ENCODE measurements around the gene FOXO1.
A peak's percentile ranks its signal among the peaks of the same experiment; 100 is the strongest.

FOXO1 gene

DNA sequence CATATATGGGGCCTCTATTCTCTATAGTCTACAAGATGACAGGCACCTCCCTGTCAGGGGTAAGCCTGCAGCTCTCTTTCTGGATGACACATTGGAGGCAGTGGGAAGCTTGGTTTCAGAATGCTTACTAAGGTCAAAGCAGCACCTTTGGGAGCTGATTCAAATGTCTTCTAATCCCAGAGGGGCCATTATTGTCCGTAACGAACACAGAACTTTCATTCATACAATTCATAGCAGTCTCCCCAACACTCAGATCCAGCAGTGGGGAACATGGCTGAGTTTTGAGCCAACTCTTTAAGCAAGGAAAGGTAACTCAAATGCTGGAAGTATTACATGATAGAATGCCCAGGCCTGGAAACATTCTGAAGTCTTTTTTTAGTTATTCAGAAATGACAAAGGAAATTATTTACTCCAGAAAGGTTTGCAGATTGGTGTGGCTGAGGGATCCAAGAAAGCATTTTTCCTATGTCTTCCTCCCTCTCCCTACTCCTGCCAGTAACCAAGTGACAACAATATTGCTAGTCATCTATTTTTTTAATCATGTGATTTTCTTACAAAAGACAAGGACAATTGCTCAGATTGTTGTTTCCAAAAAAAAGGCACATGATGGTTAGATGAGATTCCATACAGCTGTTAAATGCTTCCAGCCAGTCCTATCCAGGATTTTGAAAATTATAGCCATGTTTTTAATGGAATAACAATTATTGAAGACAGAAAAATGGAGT is 118.7 kb downstream of the FOXO1 start:
- DNase-seq (ENCODE audit: low read depth in 3 of 3) = no peak

DNA sequence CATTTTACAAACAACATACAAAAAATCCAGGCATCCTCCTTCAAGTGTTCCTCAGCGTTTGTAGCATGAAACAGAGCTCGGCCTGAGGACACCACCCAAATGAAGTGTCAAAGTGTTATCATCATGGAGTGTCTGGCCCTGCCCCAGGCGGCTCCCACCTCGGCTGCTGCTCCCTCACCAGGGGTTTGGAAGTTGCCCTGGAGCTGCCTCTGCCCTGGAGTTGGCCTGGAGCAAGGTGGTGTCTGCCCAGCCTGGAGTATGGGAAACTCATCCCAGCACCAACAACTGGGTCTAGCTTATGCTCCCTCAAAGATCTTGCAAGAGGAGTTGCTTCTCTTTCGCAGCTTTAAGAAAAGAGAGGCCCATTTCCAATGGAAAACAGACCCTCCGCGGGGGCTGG is 120.4 kb downstream of the FOXO1 start:
- DNase-seq (ENCODE audit: low read depth in 3 of 3) = no peak

DNA sequence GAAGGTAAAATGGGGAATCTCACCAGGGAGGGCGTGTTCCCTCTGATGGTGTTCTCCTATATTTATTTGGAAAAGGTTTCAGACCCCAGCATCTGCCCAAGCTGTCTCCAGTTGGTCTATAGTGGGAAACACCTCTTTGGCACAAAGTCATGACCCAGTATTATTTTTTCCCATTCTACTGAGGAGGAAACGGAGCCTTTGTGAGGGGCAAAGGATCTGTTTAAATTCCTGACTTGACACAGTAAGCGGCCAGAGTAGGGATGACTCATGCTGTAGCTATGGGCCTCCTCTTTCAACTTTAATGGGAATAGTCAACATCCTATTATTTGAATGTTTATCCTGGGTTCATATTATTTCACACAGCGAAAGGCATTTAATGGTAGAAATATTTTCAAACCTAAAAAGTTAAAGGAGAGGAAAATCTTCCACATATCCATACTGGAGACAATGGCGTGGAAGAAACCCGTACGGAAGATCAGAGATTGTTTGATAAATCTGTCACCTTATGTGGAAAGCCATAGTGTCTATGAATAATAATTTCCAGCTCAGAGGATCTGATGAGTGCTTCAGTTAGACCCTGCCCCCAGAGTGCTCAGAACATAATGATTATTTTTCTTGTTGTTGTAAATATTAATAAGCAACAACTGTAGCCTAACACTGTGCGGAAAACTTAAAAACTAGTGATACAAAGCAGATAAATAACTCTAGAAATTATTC is 126.0 kb downstream of the FOXO1 start:
- DNase-seq (ENCODE audit: low read depth in 3 of 3) = no peak

DNA sequence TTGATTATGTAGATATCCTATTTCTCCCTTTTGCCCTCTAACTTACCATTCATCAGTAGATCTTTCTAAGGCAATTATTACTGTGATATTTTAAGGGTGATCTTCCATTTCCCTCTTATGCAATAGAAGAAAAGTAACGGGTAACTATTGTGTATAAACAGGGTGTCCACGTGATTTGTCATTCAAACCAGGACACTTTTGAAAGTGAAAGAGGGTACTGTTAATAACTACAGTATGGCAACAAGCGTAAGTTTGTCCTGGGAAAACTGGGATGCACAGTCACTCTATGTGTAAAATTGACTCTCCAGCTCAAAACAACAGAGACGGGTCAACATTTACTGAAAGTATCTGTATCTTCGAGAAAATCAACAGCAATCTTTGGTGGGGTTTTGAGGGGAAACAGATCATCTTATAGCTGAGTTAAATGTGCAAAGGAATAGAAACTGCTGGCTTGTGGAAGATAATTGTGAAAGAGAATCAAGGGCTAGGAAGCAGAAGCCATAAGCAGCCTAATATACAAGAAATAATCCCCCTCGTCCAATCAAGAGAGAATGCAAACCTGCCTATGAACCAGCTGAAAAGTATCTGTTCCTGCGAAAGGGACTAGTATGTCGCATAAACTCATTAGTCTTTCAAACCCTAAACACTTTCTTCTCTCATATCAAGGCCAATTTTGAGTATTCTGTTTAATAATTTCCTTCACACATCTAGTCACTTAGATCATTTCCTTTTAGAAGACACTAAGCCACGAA is 126.7 kb downstream of the FOXO1 start:
- DNase-seq (ENCODE audit: low read depth in 3 of 3) = no peak

DNA sequence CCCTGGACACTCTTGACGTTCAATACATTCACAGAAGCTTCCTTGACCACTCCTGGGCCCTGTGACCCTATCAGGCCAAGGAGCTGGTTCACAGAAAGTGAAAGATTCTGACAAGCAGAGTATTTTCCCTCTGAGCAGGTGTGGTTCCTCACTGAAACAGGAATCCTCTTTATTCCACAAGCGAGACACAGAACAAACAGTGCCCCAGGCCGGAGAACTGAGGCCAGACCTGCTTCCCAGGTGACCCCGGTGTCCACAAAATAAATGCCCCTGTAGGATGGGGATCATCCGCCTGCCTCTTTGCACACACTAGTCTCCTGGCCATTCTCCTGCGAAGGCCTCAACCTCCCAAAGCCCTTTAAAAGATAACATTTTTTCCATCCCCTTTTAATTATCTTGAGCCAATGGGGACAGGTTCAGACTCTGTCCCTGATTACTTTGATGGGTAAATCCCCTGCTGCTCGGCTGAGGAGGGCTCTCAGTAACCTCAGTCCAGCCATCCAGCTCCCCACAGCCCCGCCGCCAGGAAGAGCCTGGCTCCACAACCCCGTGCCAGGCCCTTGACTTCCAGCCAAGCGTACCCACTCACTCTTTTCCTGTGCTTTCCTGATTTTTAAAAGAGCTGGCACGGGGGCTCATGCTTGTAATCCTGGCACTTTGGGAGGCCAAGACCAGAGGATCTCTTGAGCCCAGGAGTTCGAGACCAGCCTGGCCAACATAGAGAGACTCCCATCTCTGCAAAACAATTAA is 129.1 kb downstream of the FOXO1 start:
- DNase-seq (ENCODE audit: low read depth in 3 of 3) = no peak

DNA sequence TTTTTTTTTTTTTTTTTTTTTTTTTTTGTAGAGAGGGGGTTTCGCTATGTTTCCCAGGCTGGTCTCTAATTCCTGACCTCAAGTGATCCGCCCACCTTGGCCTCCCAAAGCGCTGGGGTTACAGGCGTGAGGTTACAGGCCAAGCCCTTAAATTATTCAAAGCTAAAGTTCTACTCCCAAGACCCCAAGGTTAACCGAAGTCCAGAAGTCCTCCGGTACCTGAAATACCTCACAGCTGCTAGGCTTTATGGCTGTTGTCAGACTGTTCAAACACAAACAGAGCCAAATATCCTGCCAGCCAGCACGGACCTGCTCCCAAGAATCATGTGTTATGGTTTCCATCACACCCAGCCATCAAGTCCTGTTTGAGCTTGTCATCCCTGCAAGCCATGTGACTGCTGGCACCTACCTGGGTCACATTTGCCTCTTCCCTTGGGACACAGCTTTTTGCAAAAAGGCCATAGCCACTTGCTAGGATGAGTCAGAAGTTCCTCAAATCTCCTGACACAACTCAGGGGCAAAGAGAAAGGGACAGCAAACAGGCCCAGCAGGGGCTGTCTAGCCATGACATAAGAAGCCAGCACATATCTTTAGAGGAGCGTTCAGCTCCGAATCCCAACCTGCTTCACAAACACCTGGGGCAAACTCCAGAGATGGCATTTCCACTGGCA is 129.9 kb downstream of the FOXO1 start:
- DNase-seq (ENCODE audit: low read depth in 3 of 3) = no peak

DNA sequence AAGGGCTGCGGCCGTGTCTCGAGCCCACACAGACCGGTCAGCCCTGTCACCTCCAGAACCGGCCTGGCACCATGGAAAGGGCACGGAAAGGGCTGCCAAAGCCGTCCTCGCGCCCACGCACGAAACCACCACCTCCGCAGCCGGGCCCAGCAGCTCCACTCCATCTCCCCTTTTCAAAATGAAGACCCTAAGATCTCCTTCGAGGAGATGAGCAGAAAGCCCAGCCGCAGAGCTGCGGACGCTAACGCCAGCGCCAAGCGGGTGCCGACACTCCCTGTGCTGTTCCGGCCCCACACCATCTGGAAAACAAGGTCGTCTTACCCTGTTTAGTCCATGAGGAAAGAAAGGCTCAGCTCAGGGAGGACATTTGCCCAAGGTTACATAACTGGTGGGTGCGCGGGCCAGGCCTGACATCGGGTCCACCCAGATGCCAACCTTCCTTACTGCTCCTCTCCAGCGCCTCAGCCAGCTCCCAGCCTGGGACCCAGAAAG is 131.1 kb downstream of the FOXO1 start:
- no peak for DNase-seq (ENCODE audit: low read depth in 3 of 3)

DNA sequence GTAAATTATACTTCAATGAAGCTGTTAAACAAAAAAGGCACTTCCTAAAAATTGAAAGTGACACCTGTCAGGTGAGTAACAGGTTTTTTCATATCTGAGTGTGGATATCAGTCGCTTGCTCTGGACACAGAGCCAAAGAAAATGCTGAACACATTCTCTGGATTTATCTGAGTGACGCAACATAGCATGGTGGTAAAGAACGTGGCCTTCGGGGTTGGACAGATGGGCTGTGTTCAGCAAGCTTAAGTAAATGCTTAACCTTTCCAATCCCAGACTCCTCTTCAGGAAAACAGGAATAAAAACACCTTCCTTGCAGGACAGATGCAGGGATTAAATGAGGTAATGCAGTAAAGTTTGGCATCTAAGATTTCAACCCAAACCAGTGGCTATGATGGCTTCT is 132.0 kb downstream of the FOXO1 start:
- DNase-seq (ENCODE audit: low read depth in 3 of 3) = no peak

DNA sequence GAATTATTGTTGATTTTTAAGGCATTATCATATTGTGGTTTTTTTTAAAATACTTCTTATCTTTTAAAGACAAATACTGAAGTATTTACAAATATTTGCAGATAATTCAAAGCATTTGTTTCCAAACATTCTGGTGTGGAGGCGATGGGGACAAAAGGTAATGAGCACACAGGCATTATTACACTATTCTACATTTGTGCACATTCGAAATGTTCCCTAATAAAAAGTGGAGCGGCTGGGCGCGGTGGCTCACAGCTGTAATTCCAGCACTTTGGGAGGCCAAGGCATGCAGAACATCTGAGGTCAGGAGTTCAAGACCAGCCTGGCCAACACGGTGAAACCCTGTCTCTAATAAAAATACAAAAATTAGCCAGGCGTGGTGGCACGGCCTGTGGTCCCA is 133.4 kb downstream of the FOXO1 start:
- DNase-seq (ENCODE audit: low read depth in 3 of 3) = no peak

DNA sequence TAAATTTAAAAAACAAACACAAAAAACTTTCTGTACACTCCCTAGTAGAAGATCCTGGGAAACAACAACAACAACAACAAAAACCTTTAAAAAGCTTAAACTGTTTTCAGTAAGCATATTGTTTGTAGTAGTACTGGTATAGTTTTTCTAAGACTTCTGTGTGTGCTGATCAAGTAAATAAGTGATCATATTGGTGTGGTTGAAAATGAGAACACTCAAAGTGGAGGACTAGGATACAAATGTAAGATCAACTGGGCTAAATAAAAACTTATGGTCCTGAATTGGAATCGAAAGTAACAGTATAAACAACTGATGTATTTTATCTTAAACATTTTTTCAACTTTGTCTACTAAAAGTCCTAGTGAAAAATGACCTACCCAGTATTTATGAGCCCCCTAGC is 135.5 kb downstream of the FOXO1 start:
- no peak for DNase-seq (ENCODE audit: low read depth in 3 of 3)

DNA sequence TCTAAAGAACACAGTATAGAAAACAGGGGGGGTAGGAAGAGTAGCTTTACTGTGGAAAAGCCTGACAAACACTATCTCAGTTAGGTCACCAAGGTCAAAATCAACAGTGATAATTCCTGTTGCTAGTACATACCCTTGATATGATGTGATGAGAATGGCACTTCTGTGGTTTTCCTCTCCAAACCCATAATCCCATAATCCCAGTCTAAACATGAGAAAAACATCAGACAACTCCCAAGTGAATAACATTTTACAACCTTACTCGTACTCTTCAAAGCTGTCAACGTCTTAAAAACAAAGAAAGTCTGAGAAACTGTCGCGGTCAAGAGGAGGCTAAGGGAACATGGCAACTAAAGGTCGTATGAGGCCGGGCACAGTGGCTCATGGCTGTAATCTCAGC is 137.6 kb downstream of the FOXO1 start:
- DNase-seq (ENCODE audit: low read depth in 3 of 3) = no peak

DNA sequence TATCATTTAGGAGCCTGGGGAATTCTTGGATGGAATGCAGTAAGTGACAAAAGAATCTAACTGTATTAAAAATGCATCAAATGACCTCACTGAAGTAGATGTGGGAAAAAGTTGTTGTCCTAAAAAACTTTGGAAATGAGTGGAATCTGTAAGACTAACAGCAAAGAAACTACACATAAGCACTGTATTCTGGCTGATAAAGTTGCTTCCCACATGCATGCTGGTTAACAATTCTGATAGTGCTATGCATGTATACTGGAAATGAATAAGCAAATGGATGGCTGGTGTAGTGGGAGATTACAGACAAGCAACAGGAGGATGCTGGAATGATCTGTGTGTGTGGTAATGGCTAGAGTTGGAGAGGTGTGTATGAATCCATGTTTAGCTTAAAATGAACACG is 138.5 kb downstream of the FOXO1 start:
- no peak for DNase-seq (ENCODE audit: low read depth in 3 of 3)

DNA sequence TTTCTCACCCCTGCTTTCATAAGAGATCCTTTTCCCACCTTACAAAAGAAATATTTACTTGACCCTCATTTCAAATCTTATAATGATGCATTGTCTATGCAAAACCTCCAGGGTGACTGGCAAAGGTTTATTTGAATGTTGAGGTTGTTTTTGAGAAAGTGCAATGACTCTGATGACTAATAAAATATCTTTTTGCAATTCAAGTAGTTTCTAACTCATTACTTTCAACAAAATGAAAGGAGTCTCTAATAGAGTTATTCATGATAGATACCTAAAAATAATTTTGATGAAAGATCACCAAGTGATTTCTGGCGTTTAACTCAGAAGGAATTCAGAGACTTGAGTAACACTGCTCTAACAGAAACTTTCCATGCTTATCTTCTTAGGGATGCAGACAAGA is 144.2 kb downstream of the FOXO1 start:
- DNase-seq (ENCODE audit: low read depth in 3 of 3) = no peak

DNA sequence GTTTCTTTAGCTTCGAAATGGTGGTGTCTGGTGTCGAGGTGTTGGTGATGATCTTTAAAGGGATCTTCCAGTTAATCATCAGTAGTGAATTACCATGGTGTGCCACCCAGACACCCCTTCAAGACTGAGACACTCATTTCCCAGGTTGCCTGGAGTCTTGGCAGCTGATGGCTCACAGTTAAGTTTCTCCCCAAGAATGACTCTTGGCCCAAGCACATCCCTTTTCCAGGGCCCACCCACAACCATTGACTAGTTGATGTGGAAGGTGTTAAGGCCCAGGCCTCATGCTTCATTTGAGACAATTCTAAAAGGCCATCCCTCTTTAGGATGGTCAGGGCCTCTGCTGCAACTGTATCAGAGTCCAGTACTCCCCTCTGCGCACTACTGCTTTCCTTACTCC is 145.5 kb downstream of the FOXO1 start:
- no peak for DNase-seq (ENCODE audit: low read depth in 3 of 3)

DNA sequence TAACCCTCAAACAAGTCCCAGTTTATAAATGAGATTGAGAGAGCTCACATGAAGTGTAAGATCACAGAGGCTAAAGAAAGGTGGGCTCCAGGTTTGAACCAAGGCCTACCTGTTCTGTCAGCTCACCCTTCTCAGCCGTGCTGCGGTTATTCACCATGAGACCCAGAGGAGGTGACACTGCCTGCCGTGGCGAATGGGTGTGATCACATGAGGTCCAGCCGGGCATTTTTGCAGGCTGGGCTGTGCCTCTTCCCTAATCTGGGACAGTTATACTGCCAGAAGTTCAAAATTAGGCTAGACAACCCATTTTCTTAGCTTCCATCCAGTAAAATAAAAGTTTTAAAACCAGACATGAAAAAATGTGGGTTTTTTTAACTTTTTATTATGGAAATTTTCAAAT is 146.8 kb downstream of the FOXO1 start:
- DNase-seq (ENCODE audit: low read depth in 3 of 3) = no peak

DNA sequence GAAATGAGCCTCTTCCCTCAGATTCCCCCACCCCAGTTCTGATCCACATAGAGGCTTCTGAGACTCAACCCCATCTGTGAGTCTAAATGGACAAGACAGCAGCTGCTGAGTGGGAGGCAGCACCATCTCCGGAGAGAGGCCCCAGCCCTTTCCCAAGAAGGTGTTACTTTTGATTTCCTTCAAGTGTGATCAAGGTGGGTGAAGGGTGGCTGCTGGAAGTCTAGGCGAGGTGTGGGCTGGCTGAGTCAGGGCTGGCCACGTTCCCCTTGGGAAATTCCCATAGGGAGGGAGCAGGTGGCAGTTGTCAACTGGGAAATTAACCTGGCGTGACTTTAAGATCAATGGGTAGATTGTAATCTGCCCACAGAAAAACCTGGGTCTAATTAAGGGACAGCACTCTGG is 148.0 kb downstream of the FOXO1 start:
- DNase-seq (ENCODE audit: low read depth in 3 of 3) = peak; percentile 27 to 46 (median 29)

DNA sequence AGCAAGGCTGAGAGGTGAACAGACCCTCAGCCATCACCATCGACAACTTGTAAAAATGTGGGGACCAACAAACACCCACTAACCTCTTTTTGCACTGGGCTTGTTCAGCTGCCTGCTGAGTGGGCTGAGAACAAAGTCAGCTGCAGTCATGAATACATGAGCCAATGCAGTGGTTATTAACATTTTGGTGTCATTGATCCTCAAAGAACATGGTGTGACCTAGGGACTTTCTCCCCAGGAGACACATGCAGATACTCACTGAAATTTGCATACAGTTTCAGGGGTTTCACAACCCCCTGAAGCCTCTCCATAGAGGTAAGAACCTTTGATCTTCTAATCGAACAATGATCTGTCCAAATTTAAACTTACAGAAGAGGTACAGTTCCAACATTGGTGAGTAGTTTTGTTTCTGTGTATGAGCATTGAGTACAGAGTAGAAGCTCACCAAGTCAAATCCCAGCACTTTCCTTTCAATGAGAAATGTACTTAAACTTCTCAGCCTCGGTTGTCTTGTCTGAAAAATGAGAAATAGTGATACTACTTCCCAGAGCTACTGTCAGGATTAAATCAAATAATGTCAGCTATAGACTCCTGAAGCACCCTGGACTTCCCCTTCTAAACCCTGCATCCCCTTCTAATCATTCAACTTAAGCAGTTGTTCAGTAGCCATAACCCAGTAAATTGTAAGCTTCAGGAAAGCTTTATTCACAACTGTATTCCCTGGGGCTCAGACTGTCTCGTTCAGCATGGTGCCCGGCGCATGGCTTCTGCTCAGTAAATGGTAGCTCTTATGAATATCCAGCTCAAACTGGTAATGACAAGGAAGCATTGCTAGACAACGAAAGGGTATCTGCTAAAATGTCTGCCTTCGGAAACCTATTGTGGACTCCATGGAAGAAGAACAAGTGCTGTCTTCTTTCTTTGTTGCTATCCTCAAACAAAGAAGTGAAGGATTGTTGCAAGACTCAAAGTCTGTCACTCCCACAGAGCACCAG is 148.7 kb downstream of the FOXO1 start:
- DNase-seq (ENCODE audit: low read depth in 3 of 3) = no peak

DNA sequence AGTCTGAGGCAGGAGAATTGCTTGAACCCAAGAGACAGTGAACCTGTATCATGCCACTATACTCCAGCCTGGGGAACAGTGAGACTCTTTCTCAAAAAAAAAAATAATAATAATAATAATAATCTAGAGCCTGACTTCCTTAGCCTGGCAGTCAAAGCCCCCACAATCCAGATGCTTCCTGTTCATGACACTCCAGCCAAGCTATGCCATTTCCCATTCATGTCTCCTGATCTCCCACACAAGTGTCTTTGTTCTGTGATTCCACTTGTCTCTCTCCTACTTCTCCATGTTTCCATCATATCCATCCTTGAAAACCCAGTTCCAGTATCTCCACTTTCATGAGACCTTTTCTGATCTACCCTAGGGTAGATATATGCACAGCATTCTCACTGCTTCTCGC is 150.7 kb downstream of the FOXO1 start:
- DNase-seq (ENCODE audit: low read depth in 3 of 3) = no peak

DNA sequence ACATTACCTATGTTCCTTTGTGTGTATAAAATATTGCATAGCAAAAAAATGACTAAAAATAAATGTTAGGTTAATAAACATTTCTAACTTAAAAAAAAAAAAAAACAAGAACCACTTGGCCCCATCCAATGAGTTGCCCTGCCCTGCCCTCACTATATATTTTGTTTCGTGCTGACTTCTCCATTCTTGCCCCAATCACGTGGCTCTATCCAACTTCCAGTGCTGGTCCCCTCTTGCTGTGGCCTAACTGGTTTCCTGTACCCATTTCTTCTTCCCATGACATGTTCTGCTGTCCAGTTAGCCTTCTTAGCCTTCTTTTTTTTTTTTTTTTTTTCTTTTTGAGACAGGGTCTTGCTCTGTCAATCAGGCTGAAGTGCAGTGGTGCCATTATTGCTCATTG is 151.6 kb downstream of the FOXO1 start:
- no peak for DNase-seq (ENCODE audit: low read depth in 3 of 3)

DNA sequence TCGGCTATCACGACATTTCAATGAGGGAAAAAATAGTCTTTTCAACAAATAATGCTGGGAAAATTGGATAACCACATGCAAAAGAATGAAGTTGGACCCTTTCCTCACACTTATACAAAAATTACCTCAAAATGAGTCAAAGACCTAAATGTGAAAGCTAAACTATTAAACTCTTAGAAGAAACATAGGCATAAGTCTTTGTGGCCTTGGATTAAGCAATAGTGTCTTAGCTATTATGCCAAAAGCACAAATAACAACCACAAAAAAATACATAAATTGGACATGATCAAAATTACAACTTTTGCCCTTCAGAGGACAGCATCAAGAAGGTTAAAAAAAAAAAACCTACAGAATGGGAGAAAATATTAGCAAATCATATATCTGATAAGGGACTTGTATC is 156.6 kb downstream of the FOXO1 start:
- no peak for DNase-seq (ENCODE audit: low read depth in 3 of 3)

Data from stimulated activated CD4-positive, alpha-beta T cell treated with anti-CD3 and anti-CD28 coated beads, TNF-alpha, amount 100 ng/mL, for 4 hours (primary cell).